ENCODE data around the gene TAMM41. TPM values are rescaled to one million over a fixed set of nuclear protein-coding genes. Genes with fewer than 3 reads are reported as not detected.

Gene TAMM41
- total and polyA plus RNA-seq, 10 of the 15 experiments (the other 5 are each of a cell fraction or from before 2014, with no cell fraction given) = 10.4 to 36.6 (median 18.3) TPM

GRCh38 chr3:11770477-11771391 is 76.0 kb downstream of the TAMM41 start (continued):
- TF ChIP-seq USF2 (IDR thresholded peaks at IDR 0.05; ENCODE audit: borderline replicate concordance, low read depth, low read length) (no peak), STAT3 (IDR thresholded peaks at IDR 0.05; ENCODE audit: low read depth, low read length) (no peak), CBX3 (IDR thresholded peaks at IDR 0.05; ENCODE audit: borderline replicate concordance, low read depth) (no peak), ATF2 (IDR thresholded peaks at IDR 0.05; ENCODE audit: low read length) (peak; percentile 85; the same call in 1 of the 2 replicates), SMC3 (IDR thresholded peaks at IDR 0.05; ENCODE audit: borderline replicate concordance, low read length) (no peak), FOXK2 (IDR thresholded peaks at IDR 0.05) (peak; percentile 54; the same call in 1 of the 2 replicates), NR2F1 (conservative IDR thresholded peaks at IDR 0.05) (no peak), REST (IDR thresholded peaks at IDR 0.05; ENCODE audit: low read depth, low read length) (no peak), IRF3 (IDR thresholded peaks at IDR 0.05) (no peak), STAT1 (conservative IDR thresholded peaks at IDR 0.05) (no peak), PKNOX1 (IDR thresholded peaks at IDR 0.05) (peak; percentile 42), CHD1 (IDR thresholded peaks at IDR 0.05; ENCODE audit: low read depth, low read length) (no peak), CEBPZ (IDR thresholded peaks at IDR 0.05; ENCODE audit: low read depth, low read length) (no peak), EP300 (IDR thresholded peaks at IDR 0.05; ENCODE audit: borderline replicate concordance in 1 of 2, control insufficient read depth in 1 of 2, low read depth in 2 of 2, low read length in 2 of 2) (no peak), ESRRA (IDR thresholded peaks at IDR 0.05; ENCODE audit: low read length) (no peak), NR2C1 (IDR thresholded peaks at IDR 0.05) (no peak), JUND (IDR thresholded peaks at IDR 0.05; ENCODE audit: low read depth, low read length) (peak; percentile 35; the same call in 1 of the 2 replicates)

All from GM12878 (cell line).